B cell (primary cell): ENCODE measurements around the gene PHF21A. TPM values are rescaled to one million over a fixed set of nuclear protein-coding genes. Genes with fewer than 3 reads are reported as not detected.

Experiments used
- ATAC-seq: fragments of 200-7000 bp; cut with Tn5 transposase; one replicate; pipeline ENCODE4 v1.10.0; 2021; ENCODE audit warnings: low read depth, mild to moderate bottlenecking, moderate number of reproducible peaks, moderate library complexity
- CTCF ChIA-PET: fragments of 350-600 bp; sonication (Branson Sonifier 250); formaldehyde crosslinking; loops from one replicate; lab custom pipeline; 2021; ENCODE audit warnings: antibody characterized with exemption, inconsistent platforms; lab: Charles Lee
- POLR2A ChIA-PET: fragments of 350-600 bp; sonication (Branson Sonifier 250); formaldehyde crosslinking; loops from one replicate; lab custom pipeline; 2021; ENCODE audit warnings: antibody characterized with exemption; lab: Charles Lee
- DNase-seq: peaks from one replicate; pipeline ENCODE4 v3.0.0; 2013
- H2AFZ ChIP-seq: 2 replicates; pipeline ENCODE4 v1.6.1; 2012; ENCODE audit warnings: mild to moderate bottlenecking, low read depth, low read length; ENCODE audit not compliant: insufficient read depth, poor library complexity, severe bottlenecking
- H3K27ac ChIP-seq, 2 donors: 1 replicate in 1 of 2; 2 replicates in 1 of 2; pipeline ENCODE4 v1.5.1; 2012 to 2013; ENCODE audit warnings: low read length in 2 of 2, mild to moderate bottlenecking in 2 of 2, moderate library complexity in 1 of 2
- H3K27me3 ChIP-seq, 4 experiments: fragments of 200-600 bp in 1 of 4; sonication (generic) in 1 of 4; replicated peaks in 1 of 4; 1 replicate in 2 of 4; 2 replicates in 2 of 4; pipeline versions ENCODE4 v1.6.1 to v1.7.0; 2013 to 2016; ENCODE audit warnings: low read length in 3 of 4, mild to moderate bottlenecking in 2 of 4, mixed read lengths in 1 of 4, moderate library complexity in 1 of 4; ENCODE audit not compliant: insufficient read depth in 4 of 4, control insufficient read depth in 3 of 4; ENCODE audit errors: control extremely low read depth in 1 of 4
- H3K36me3 ChIP-seq, 2 experiments: replicated peaks in 1 of 2; 1 replicate in 1 of 2; 2 replicates in 1 of 2; pipeline versions ENCODE4 v1.6.1 to v1.7.1; 2013; ENCODE audit warnings: low read length in 1 of 2; ENCODE audit not compliant: insufficient read depth in 2 of 2, control insufficient read depth in 1 of 2; ENCODE audit errors: control extremely low read depth in 1 of 2, extremely low read depth in 1 of 2
- H3K4me1 ChIP-seq, 2 donors: fragments of 200-600 bp in 1 of 2; sonication (generic) in 1 of 2; 1 replicate in 1 of 2; 2 replicates in 1 of 2; pipeline versions ENCODE4 v1.5.1 to v1.6.1; 2013 to 2017; ENCODE audit warnings: low read length in 2 of 2; ENCODE audit not compliant: control insufficient read depth in 2 of 2, insufficient read depth in 2 of 2
- H3K4me2 ChIP-seq: replicated peaks from 2 replicates; pipeline ENCODE3; 2012; ENCODE audit warnings: mild to moderate bottlenecking, low read depth, low read length; ENCODE audit not compliant: poor library complexity, severe bottlenecking
- H3K4me3 ChIP-seq, 5 experiments: fragments of 200-600 bp in 1 of 5; sonication (generic) in 1 of 5; 1 replicate in 3 of 5; 2 replicates in 2 of 5; pipeline versions ENCODE4 v1.5.1 to v1.7.0; 2011 to 2016; ENCODE audit warnings: low read length in 4 of 5, mild to moderate bottlenecking in 4 of 5, low read depth in 2 of 5, control low read depth in 1 of 5, moderate library complexity in 1 of 5; ENCODE audit not compliant: insufficient read depth in 1 of 5; ENCODE audit errors: control extremely low read depth in 1 of 5, extremely low read depth in 1 of 5
- H3K79me2 ChIP-seq: fragments of 200-600 bp; sonication (generic); one replicate; pipeline ENCODE4 v1.6.0; 2016; ENCODE audit warnings: low read length; ENCODE audit not compliant: control insufficient read depth, insufficient read depth
- H3K9ac ChIP-seq: fragments of 200-600 bp; sonication (generic); 2 replicates; pipeline ENCODE4 v1.6.1; 2017; ENCODE audit warnings: mild to moderate bottlenecking, low read length, moderate library complexity
- H3K9me3 ChIP-seq, 3 donors: one replicate each; pipeline versions ENCODE4 v1.6.1 to v1.7.1; 2013; ENCODE audit warnings: low read length in 2 of 3; ENCODE audit not compliant: control insufficient read depth in 2 of 3, insufficient read depth in 1 of 3; ENCODE audit errors: control extremely low read depth in 1 of 3
- H4K20me1 ChIP-seq: 2 replicates; pipeline ENCODE4 v1.6.0; 2012; ENCODE audit warnings: mild to moderate bottlenecking, low read length; ENCODE audit not compliant: insufficient read depth, control insufficient read depth, poor library complexity, severe bottlenecking
- H3K27ac Mint-ChIP-seq: one replicate; pipeline ENCODE4 v1.8.0; 2021; ENCODE audit warnings: mixed read lengths
- H3K27me3 Mint-ChIP-seq: one replicate; pipeline ENCODE4 v1.8.0; 2021; ENCODE audit warnings: mixed read lengths
- H3K4me1 Mint-ChIP-seq: one replicate; pipeline ENCODE4 v1.8.0; 2021; ENCODE audit warnings: mixed read lengths
- H3K4me3 Mint-ChIP-seq: one replicate; pipeline ENCODE4 v1.8.0; 2021; ENCODE audit warnings: mixed read lengths
- H3K9me3 Mint-ChIP-seq: one replicate; pipeline ENCODE4 v1.8.0; 2022; ENCODE audit warnings: mixed read lengths; ENCODE audit not compliant: insufficient read depth
- EZH2 ChIP-seq: IDR thresholded peaks from 2 replicates; pipeline ENCODE4 v1.6.1; 2012; ENCODE audit warnings: borderline replicate concordance, low read depth, mild to moderate bottlenecking, moderate library complexity, low read length; ENCODE audit not compliant: insufficient read depth, poor library complexity, severe bottlenecking
- WGBS: methylation state at CpG from one replicate; pipeline ENCODE4 v1.1.5; 2013; ENCODE audit warnings: missing lambda C conversion rate; ENCODE audit not compliant: insufficient coverage; 5-methylcytosine and 5-hydroxymethylcytosine counted together
- intact Hi-C: fragments of 100-400 bp; cut with micrococcal nuclease; formaldehyde crosslinking; loops from one replicate; pipeline ENCODE4 v1.10.0; 2022
- polyA plus RNA-seq: library from polyadenylated mRNA; depleted of rRNA; stranded (reverse); fragments of >200 nt; gene quantifications from 2 replicates; pipeline ENCODE4 v1.2.3, GENCODE V29; 2012
- total RNA-seq, 2 donors: library from RNA; stranded (reverse); fragments of 120-200 nt in 1 of 2; gene quantifications; 1 replicate in 1 of 2; 2 replicates in 1 of 2; pipeline versions ENCODE4 v1.2.3 to v1.2.4, GENCODE V29; 2013 to 2022
- TF ChIP-seq, protein P1 (sequence below): fragments of 200-600 bp; IDR thresholded peaks from one replicate; pipeline ENCODE4 v1.8.0; 2022; ENCODE audit warnings: antibody characterized with exemption, mild to moderate bottlenecking

The PHF21A gene
- total and polyA plus RNA-seq, 2 donors (not counting 1 experiment from before 2014, with no cell fraction given): 41.9 to 103 TPM

DNA sequence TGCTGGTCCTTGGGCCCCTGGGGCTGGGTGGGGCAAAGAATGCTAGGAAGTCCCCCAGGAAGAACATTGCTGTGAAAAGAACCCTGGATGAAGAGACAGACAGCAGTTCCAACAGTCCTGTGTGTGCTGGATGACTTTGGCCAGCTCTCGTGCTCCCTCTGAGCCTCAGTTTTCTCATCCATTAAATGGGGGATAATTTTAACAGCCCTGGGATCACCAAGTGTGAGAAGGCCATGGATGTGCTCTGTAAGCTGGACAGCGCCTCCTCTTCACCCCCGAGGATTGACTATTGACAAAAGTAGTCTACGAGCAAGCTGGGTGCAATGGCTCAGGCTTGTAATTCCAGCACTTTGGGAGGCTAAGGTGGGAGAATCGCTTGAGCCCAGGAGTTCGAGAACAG, 196.3 kb downstream of the PHF21A start:
- WGBS: 100% methylated on average over 2 of the region's 6 CpGs
- Histone ChIP-seq H3K79me2 (peaks cover 87% of the 10 kb centered on the region), H3K4me2 (peak overlapping the region; percentile 79), H3K27ac (peak overlapping the region; percentile 27 to 67), H3K27me3 (no peaks in the 10 kb centered on the region), H4K20me1 (peaks cover 33% of the 10 kb centered on the region), H3K36me3 (peaks cover 0 to 43% of the 10 kb centered on the region in 2 experiments), H3K9me3 (no peaks in the 10 kb centered on the region), H3K4me3 (no peak overlapping the region), H3K4me1 (peaks cover 68 to 85% of the 10 kb centered on the region in 2 donors), H3K9ac (no peak overlapping the region), H2AFZ (no peak overlapping the region)
- H3K4me1 Mint-ChIP-seq: peaks cover 76% of the 10 kb centered on the region
- no peaks in the 10 kb centered on the region for H3K9me3 Mint-ChIP-seq
- ATAC-seq (no peak), DNase-seq (no peak)
- peak overlapping the region; percentile 94 for H3K27ac Mint-ChIP-seq
- no peaks in the 10 kb centered on the region for H3K27me3 Mint-ChIP-seq
- ChIA-PET CTCF (interaction anchor here (9.6 kb wide), 1 partner anchor 9 kb away, joined by 98 read pairs; no protein-coding TSS in a partner anchor), POLR2A (interaction anchor here (9.1 kb wide), 1 partner anchor 9 kb away, joined by 162 read pairs; no protein-coding TSS in a partner anchor)
- intact Hi-C loops: no loop called here
- TF ChIP-seq, protein P1, sequence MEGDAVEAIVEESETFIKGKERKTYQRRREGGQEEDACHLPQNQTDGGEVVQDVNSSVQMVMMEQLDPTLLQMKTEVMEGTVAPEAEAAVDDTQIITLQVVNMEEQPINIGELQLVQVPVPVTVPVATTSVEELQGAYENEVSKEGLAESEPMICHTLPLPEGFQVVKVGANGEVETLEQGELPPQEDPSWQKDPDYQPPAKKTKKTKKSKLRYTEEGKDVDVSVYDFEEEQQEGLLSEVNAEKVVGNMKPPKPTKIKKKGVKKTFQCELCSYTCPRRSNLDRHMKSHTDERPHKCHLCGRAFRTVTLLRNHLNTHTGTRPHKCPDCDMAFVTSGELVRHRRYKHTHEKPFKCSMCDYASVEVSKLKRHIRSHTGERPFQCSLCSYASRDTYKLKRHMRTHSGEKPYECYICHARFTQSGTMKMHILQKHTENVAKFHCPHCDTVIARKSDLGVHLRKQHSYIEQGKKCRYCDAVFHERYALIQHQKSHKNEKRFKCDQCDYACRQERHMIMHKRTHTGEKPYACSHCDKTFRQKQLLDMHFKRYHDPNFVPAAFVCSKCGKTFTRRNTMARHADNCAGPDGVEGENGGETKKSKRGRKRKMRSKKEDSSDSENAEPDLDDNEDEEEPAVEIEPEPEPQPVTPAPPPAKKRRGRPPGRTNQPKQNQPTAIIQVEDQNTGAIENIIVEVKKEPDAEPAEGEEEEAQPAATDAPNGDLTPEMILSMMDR: no peak
- TF ChIP-seq EZH2: no peak
- peak overlapping the region; percentile 87 for H3K4me3 Mint-ChIP-seq

GRCh38 chr11:45924036-45924915, 197.0 kb downstream of the PHF21A start:
- peak overlapping the region; percentile 87 for H3K4me3 Mint-ChIP-seq
- H3K4me1 Mint-ChIP-seq: peaks cover 77% of the 10 kb centered on the region
- no peaks in the 10 kb centered on the region for H3K9me3 Mint-ChIP-seq
- no peak for TF ChIP-seq EZH2
- TF ChIP-seq, protein P1: no peak
- peaks cover 28% of the 10 kb centered on the region for H4K20me1 ChIP-seq
- CTCF ChIA-PET: interaction anchor here (1.2 to 9.6 kb wide), 7 partner anchors 10 to 90 kb away, joined by 3 to 98 read pairs (median 8); no protein-coding TSS in a partner anchor
- DNase-seq (peak; percentile 37), ATAC-seq (no peak)
- H3K4me3 ChIP-seq: peak overlapping the region in 4 of 5 experiments; percentile 44 to 92 (median 76)
- 48% methylated on average over 15 of the region's 22 CpGs for WGBS
- intact Hi-C loops: no loop called here
- H3K79me2 ChIP-seq: peaks cover 81% of the 10 kb centered on the region
- H3K4me2 ChIP-seq: peak overlapping the region; percentile 79
- POLR2A ChIA-PET: interaction anchor here (1.2 to 9.1 kb wide), 2 partner anchors 10 to 17 kb away, joined by 3 to 162 read pairs; no protein-coding TSS in a partner anchor
- H3K9ac ChIP-seq: peak overlapping the region; percentile 77
- H3K9me3 ChIP-seq: no peaks in the 10 kb centered on the region
- H3K27ac Mint-ChIP-seq: peak overlapping the region; percentile 94
- H2AFZ ChIP-seq: no peak overlapping the region
- peaks cover 68 to 85% of the 10 kb centered on the region in 2 donors for H3K4me1 ChIP-seq
- peak overlapping the region; percentile 27 to 67 for H3K27ac ChIP-seq
- no peaks in the 10 kb centered on the region for H3K27me3 ChIP-seq
- peaks cover 0 to 43% of the 10 kb centered on the region in 2 experiments for H3K36me3 ChIP-seq
- no peaks in the 10 kb centered on the region for H3K27me3 Mint-ChIP-seq
